Parietal lobe (tissue), 1 donor: ENCODE results near the gene MZT2B. TPM values are rescaled to one million over a fixed set of nuclear protein-coding genes. Genes with fewer than 3 reads are reported as not detected.

Source experiments
- total RNA-seq: library from RNA; depleted of rRNA; stranded (reverse); fragments of >200 nt; gene quantifications from one replicate; pipeline ENCODE4 v1.2.3, GENCODE V29; 2014

The MZT2B gene
- 67.0 TPM for total RNA-seq

GRCh38 chr2:130181880-130182682, at the start of gene MZT2B:
TSS of gene MZT2B (plus strand) at chr2:130182262. CDS start at chr2:130182283, 21 bp downstream.

GRCh38 chr2:130145006-130145414, 37.1 kb upstream of the MZT2B start, which contains the start of gene CCDC74B:
TSS of gene CCDC74B (minus strand) at chr2:130145112. CDS start at chr2:130144996, 116 bp downstream.

GRCh38 chr2:130181325-130181879, 660 bp upstream of the MZT2B start, which contains the start of gene SMPD4:
TSS of gene SMPD4 (minus strand) at chr2:130181602. CDS start at chr2:130176592, 5,010 bp downstream.

GRCh38 chr2:130198343-130198742, 16.3 kb downstream of the MZT2B start, which contains the start of gene TUBA3E:
TSS of gene TUBA3E (minus strand) at chr2:130198439. CDS start at chr2:130198360, 79 bp downstream.

Other genes with a start within 250 kb of the MZT2B start
- 0.63 TPM for gene RAB6C, start 202.6 kb upstream of the MZT2B start, total RNA-seq
- gene POTEF, start 53.0 kb upstream of the MZT2B start, total RNA-seq, result not detected
- gene CCDC74B, start 37.1 kb upstream of the MZT2B start, total RNA-seq, result 5.6 TPM
- gene SMPD4, start 660 bp upstream of the MZT2B start, total RNA-seq, result 28.5 TPM
- not detected for gene TUBA3E, start 16.2 kb downstream of the MZT2B start, total RNA-seq
- gene IMP4, start 160.6 kb downstream of the MZT2B start, total RNA-seq, result 45.4 TPM
- gene PTPN18, start 173.8 kb downstream of the MZT2B start, total RNA-seq, result 41.9 TPM